A549 treated with AZD2906 at 1 μM for 4 hours (cell line): ENCODE results near the gene KLHL28. TPM values are rescaled to one million over a fixed set of nuclear protein-coding genes. Genes with fewer than 3 reads are reported as not detected.

Source experiments
- total RNA-seq: library from RNA; stranded (reverse); fragments of 200-300 nt; extraction: Qiagen RNA extraction; gene quantifications from 5 replicates; pipeline ENCODE4 v1.2.3, GENCODE V29; 2022

KLHL28 gene, protein sequence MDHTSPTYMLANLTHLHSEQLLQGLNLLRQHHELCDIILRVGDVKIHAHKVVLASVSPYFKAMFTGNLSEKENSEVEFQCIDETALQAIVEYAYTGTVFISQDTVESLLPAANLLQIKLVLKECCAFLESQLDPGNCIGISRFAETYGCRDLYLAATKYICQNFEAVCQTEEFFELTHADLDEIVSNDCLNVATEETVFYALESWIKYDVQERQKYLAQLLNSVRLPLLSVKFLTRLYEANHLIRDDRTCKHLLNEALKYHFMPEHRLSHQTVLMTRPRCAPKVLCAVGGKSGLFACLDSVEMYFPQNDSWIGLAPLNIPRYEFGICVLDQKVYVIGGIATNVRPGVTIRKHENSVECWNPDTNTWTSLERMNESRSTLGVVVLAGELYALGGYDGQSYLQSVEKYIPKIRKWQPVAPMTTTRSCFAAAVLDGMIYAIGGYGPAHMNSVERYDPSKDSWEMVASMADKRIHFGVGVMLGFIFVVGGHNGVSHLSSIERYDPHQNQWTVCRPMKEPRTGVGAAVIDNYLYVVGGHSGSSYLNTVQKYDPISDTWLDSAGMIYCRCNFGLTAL
- 5.8 to 7.5 TPM (median 6.4 TPM) in 5 replicates for total RNA-seq

DNA sequence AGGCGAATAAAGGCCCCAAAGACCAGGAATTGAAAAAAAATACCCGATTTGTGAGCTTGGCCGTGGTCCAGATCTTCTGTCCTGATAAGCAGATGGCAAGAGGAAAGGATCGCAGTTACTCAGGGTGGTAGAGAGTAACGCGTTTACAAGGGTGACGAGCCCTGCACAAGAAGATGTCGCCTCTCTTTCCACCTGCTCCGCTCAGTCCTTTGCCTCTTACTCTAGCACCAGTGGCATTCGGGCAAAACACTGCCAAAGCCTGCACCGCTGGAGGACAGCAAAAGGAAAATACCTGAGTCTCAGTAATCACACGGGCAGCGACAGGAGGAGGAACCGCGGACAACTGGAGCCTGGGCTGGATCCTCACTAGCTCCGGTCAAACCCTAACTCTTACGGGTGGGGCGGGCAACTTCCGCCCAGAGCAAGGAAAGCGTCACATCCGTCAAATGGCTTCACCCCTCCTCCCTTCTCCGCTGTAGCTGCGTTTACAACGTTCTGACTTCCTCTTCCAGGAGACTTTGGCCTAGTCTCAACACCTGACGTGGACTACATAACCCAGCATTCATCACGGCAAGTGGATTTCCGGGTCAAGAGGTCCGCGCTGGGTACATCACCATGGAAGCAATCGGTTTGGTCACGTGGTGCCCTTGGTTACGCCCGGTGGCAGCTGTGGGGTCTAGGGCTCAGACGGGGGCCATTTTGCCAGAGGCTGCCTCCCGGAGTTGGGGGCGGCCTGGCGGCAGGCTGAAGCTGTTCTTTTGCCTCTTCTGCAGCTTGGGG, at the start of gene KLHL28, which contains the start of gene TOGARAM1:
KLHL28 (minus strand) TSS at position 394 of the 780 bp plus-strand sequence. CDS start 16,019 bp downstream, outside the sequence.
TOGARAM1 (plus strand) TSS at position 637 of the 780 bp plus-strand sequence. CDS start 232 bp downstream, outside the sequence.

Other genes starting within 250 kb of the KLHL28 start
- gene TOGARAM1, start 243 bp upstream of the KLHL28 start, total RNA-seq, result 6.6 to 8.3 TPM (median 7.7 TPM) in 5 replicates
- 15.0 to 21.9 TPM (median 18.8 TPM) in 5 replicates for gene PRPF39, start 122.2 kb upstream of the KLHL28 start, total RNA-seq
- gene FKBP3, start 172.5 kb upstream of the KLHL28 start, total RNA-seq, result 105 to 125 TPM (median 109 TPM) in 5 replicates
- 4.0 to 5.3 TPM (median 5.0 TPM) in 5 replicates for gene FANCM, start 174.0 kb upstream of the KLHL28 start, total RNA-seq